ENCODE data around the gene PLSCR1. TPM values are rescaled to one million over a fixed set of nuclear protein-coding genes. Genes with fewer than 3 reads are reported as not detected.
A peak's percentile ranks its signal among the peaks of the same experiment; 100 is the strongest.

PLSCR1 gene
- total RNA-seq, 1 experiment from 2014 or later: 52.7 TPM

DNA sequence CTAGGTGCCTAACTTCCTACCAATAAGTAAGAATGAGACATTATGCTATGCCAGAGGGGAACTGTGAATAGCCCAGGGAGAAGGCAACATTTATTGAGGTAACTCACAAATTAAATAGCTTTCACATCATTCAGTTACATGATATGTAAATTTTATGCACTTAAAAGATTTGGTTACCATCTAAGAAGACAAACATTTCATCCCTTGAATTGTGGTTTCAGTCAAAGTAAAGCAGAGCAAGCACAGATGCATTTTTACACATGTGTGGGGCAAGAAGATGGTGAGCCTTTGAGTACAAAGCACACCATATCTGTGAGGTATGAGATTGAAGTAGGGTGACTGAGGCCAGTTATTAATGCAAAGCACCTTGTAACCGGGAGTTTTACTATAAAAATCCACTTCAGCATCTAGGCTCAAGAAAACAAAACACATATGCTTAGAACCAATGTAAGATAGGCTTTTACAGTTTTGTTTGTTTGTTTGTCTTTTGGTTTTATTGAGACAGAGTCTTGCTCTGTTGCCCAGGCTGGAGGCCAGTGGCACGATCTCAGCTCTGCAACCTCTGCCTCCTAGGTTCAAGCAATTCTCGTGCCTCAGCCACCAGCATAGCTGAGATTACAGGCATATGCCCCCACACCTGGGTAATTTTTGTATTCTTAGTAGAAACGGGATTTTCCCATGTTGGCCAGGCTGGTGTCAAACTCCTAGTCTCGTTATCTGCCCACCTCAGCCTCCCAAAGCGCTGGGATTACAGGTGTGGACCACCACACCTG, 78.5 kb downstream of the PLSCR1 start:
- no peaks in the 10 kb centered on the region for H3K36me3 ChIP-seq (ENCODE audit: control insufficient read depth, insufficient read depth, low read length)
- in situ Hi-C loops (cut with HindIII; ENCODE audit: low pct_unique_long_range_greater_than_20kb, low sequenced_read_pairs) (no loop called here), intact Hi-C loops (cut with micrococcal nuclease; ENCODE audit: unreplicated experiment) (no loop called here)
- H3K9me3 ChIP-seq (ENCODE audit: control insufficient read depth, insufficient read depth, low read depth, low read length): no peaks in the 10 kb centered on the region
- H3K27ac ChIP-seq (ENCODE audit: low read length): peak overlapping the region; percentile 89
- ATAC-seq (peak; percentile 66), DNase-seq (ENCODE audit: low read depth, low spot score) (no peak)
- TF ChIP-seq POLR2AphosphoS5 (IDR thresholded peaks at IDR 0.05; ENCODE audit: low read depth, low read length) (no peak), TCF7L2 (IDR thresholded peaks at IDR 0.05; ENCODE audit: low read depth, low read length) (peak; percentile 94)
- TF ChIP-seq, protein P1, sequence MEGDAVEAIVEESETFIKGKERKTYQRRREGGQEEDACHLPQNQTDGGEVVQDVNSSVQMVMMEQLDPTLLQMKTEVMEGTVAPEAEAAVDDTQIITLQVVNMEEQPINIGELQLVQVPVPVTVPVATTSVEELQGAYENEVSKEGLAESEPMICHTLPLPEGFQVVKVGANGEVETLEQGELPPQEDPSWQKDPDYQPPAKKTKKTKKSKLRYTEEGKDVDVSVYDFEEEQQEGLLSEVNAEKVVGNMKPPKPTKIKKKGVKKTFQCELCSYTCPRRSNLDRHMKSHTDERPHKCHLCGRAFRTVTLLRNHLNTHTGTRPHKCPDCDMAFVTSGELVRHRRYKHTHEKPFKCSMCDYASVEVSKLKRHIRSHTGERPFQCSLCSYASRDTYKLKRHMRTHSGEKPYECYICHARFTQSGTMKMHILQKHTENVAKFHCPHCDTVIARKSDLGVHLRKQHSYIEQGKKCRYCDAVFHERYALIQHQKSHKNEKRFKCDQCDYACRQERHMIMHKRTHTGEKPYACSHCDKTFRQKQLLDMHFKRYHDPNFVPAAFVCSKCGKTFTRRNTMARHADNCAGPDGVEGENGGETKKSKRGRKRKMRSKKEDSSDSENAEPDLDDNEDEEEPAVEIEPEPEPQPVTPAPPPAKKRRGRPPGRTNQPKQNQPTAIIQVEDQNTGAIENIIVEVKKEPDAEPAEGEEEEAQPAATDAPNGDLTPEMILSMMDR (IDR thresholded peaks at IDR 0.05): no peak
- TF ChIP-seq, protein P2, sequence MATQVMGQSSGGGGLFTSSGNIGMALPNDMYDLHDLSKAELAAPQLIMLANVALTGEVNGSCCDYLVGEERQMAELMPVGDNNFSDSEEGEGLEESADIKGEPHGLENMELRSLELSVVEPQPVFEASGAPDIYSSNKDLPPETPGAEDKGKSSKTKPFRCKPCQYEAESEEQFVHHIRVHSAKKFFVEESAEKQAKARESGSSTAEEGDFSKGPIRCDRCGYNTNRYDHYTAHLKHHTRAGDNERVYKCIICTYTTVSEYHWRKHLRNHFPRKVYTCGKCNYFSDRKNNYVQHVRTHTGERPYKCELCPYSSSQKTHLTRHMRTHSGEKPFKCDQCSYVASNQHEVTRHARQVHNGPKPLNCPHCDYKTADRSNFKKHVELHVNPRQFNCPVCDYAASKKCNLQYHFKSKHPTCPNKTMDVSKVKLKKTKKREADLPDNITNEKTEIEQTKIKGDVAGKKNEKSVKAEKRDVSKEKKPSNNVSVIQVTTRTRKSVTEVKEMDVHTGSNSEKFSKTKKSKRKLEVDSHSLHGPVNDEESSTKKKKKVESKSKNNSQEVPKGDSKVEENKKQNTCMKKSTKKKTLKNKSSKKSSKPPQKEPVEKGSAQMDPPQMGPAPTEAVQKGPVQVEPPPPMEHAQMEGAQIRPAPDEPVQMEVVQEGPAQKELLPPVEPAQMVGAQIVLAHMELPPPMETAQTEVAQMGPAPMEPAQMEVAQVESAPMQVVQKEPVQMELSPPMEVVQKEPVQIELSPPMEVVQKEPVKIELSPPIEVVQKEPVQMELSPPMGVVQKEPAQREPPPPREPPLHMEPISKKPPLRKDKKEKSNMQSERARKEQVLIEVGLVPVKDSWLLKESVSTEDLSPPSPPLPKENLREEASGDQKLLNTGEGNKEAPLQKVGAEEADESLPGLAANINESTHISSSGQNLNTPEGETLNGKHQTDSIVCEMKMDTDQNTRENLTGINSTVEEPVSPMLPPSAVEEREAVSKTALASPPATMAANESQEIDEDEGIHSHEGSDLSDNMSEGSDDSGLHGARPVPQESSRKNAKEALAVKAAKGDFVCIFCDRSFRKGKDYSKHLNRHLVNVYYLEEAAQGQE (IDR thresholded peaks at IDR 0.05; ENCODE audit: insufficient read depth in 1 of 2, low read depth in 2 of 2, low read length in 1 of 2): no peak
- POLR2A ChIA-PET: no interaction called here
- BruUV-seq (replicated peaks): no TSS peak
- no peaks in the 10 kb centered on the region for H3K27me3 ChIP-seq (ENCODE audit: control insufficient read depth, insufficient read depth, low read length)
- H3K4me3 ChIP-seq (ENCODE audit: low read depth in 2 of 2, low read length in 2 of 2): 0 out of 4 replicates have a peak overlapping the region, but pooled peaks of 1 of the 2 experiments have one; percentile 7
- CTCF ChIA-PET: no interaction called here
- peaks cover 40% of the 10 kb centered on the region for H3K4me1 ChIP-seq (ENCODE audit: control insufficient read depth, insufficient read depth, low read length)

Other genes starting within 250 kb of the PLSCR1 start
- 0.54 TPM for gene PLSCR2, start 75.0 kb downstream of the PLSCR1 start, total RNA-seq (2021; ENCODE audit: unreplicated experiment)
- not detected for gene PLSCR5, start 60.7 kb upstream of the PLSCR1 start, total RNA-seq (2021; ENCODE audit: unreplicated experiment)